T-helper 2 cell treated with Interferon-gamma antibody and Interleukin-4, amounts not matched to agents 5 μg/mL and 100 μg/mL, for 36 hours (primary cell): ENCODE data around the gene SLC9A7.
"Not testable (repeated sequence)": the region's sequence is repeated elsewhere in the genome, so short reads cannot be mapped to it uniquely, and the experiment has no call there.

Experiments
- DNase-seq: peaks from one replicate; pipeline ENCODE4 v3.0.0; 2021; ENCODE audit warnings: low spot score
- H3K27ac Mint-ChIP-seq: one replicate; pipeline ENCODE4 v1.8.0; 2021; ENCODE audit warnings: mild to moderate bottlenecking, mixed read lengths
- H3K27me3 Mint-ChIP-seq: one replicate; pipeline ENCODE4 v1.8.0; 2021; ENCODE audit warnings: low read depth, mixed read lengths
- H3K36me3 Mint-ChIP-seq: one replicate; pipeline ENCODE4 v1.8.0; 2021; ENCODE audit warnings: low read depth, mixed read lengths
- H3K4me1 Mint-ChIP-seq: one replicate; pipeline ENCODE4 v1.8.0; 2021; ENCODE audit warnings: low read depth, mixed read lengths
- H3K4me3 Mint-ChIP-seq: one replicate; pipeline ENCODE4 v1.8.0; 2022; ENCODE audit warnings: mild to moderate bottlenecking, moderate library complexity, mixed read lengths
- H3K9me3 Mint-ChIP-seq: one replicate; pipeline ENCODE4 v1.8.0; 2021; ENCODE audit warnings: mixed read lengths

The SLC9A7 gene

DNA sequence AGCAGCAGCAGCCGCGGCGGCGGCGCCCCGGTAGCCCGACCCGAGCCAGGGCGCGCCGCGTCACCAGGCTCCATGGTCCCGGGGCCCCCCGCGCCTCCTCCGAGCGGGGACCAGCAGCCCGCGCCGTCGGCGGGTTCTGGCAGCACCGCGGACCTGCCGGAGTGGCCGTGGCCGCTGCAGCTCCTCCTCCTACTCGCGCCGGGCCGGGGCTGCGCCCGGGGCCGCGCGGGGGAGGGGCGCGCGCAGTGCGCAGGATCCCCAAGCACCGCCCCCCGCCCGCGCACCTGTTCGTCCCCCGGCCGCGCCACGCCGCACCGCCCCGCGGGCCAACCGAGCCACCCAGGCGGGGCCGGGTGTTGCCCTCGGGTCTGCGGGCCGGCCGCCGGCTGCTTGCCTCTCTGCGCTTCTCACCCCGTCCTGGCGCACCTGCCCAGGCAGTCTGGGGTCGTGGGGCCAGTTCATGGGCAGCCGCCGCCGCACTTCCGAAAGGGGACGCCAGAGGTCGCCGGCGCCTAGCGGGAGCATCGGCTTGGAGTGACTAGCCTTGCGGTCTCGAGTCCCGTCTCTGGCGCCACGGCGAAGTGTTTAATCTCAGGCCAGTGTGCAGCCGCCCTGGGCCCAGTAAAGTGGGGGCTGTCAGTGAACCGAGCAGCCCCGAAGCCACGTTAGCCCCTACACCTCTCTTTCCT is at the start of gene SLC9A7:
SLC9A7 (minus strand) TSS at position 163 of the 689 bp plus-strand sequence; CDS start at position 74, 89 bp downstream.
- H3K9me3 Mint-ChIP-seq: peaks cover 7% of the 10 kb centered on the region
- H3K36me3 Mint-ChIP-seq: peaks cover 13% of the 10 kb centered on the region
- H3K27ac Mint-ChIP-seq: peak within 1 kb of the TSS; percentile 96
- H3K4me1 Mint-ChIP-seq: peaks cover 32% of the 10 kb centered on the region
- peak; percentile 77 for DNase-seq
- H3K27me3 Mint-ChIP-seq: peaks cover 4% of the 10 kb centered on the region
- H3K4me3 Mint-ChIP-seq: peak within 1 kb of the TSS; percentile 97

DNA sequence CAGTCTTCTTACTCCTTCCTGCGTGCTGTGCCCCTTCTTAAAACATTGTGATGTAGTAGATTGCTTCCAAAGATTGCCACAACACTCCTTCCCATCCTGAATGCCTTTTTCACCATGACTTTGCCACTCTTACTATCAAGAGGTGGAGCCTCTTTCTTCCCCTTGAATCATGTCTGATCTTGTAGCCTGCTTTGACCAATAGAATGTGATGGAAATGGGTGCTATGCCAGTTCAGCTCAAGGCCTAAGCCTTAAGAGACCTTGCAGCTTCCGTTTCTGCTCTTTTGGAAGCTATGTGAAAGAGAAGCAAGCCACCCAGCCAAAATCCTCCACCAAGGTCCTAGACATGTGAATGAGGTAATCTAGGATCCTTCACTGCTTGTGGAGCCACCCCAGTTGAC is 46.4 kb upstream of the SLC9A7 start:
- DNase-seq: no peak
- no peaks in the 10 kb centered on the region for H3K9me3 Mint-ChIP-seq
- H3K27me3 Mint-ChIP-seq: peaks cover 17% of the 10 kb centered on the region
- no peaks in the 10 kb centered on the region for H3K4me1 Mint-ChIP-seq
- no peak overlapping the region for H3K27ac Mint-ChIP-seq
- H3K36me3 Mint-ChIP-seq: no peaks in the 10 kb centered on the region
- no peak overlapping the region for H3K4me3 Mint-ChIP-seq

DNA sequence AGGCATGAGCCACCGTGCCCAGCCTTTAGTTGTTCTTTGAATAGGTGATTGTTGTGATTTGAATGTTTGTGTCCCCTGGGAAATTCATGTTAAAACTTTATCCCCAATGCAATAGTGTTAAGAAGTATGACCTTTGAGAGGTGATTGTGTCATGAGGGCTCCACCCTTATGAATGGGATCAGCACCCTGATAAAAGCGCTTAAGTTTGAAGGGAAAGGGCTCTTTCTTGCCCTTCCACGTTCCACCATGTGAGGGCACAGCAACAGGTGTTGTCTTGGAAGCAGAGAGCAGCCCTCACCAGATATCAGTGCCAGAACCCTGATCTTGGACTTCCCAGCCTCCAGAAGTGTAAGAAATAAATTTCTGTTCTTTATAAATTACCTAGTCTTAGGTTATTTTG is 44.2 kb upstream of the SLC9A7 start:
- H3K4me1 Mint-ChIP-seq: no peaks in the 10 kb centered on the region
- DNase-seq: no peak

DNA sequence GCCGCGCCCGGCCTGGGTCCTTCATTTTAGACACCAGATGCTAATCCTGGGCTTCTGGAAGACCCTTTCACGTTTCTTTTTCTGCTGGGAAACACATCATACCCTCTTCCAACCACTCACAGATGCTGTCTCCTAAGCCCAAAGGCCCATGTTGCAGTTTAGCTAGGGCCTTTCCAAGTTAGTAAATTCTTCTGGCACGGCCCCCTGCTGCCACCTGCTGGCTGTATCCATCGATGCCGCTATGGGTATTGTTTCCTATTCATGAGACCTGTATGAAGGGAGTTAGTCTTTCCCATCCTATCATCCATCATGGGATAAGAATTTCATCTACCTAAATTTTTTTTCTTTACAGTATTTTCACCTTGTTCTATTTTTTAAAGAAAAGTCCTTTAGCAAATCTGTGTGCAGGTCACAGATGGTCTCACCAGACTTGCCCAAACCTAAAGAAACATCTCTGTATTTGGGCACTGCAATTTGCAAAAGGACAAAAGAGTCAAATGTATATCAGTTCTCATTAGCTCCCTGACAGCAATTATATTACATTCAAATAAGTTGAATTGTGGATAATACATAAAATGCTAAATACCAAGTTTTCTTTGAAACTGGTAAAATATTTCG is 37.8 kb upstream of the SLC9A7 start:
- peaks cover 6% of the 10 kb centered on the region for H3K27me3 Mint-ChIP-seq
- no peaks in the 10 kb centered on the region for H3K9me3 Mint-ChIP-seq
- no peak overlapping the region for H3K27ac Mint-ChIP-seq
- peaks cover 17% of the 10 kb centered on the region for H3K4me1 Mint-ChIP-seq
- peak; percentile 55 for DNase-seq
- H3K4me3 Mint-ChIP-seq: no peak overlapping the region
- H3K36me3 Mint-ChIP-seq: no peaks in the 10 kb centered on the region

More for the DNA sequence above, 44.2 kb upstream of the SLC9A7 start:
- H3K9me3 Mint-ChIP-seq: no peaks in the 10 kb centered on the region
- peaks cover 7% of the 10 kb centered on the region for H3K27me3 Mint-ChIP-seq
- H3K4me3 Mint-ChIP-seq: no peak overlapping the region
- no peak overlapping the region for H3K27ac Mint-ChIP-seq
- H3K36me3 Mint-ChIP-seq: no peaks in the 10 kb centered on the region

- Mint-ChIP-seq H3K4me3 (no peak overlapping the region), H3K4me1 (peaks cover 17% of the 10 kb centered on the region), H3K36me3 (no peaks in the 10 kb centered on the region), H3K27me3 (no peaks in the 10 kb centered on the region), H3K27ac (no peak overlapping the region), H3K9me3 (no peaks in the 10 kb centered on the region)
- DNase-seq: no peak
Measured at GRCh38 chrX:46793386-46794143, 34.6 kb upstream of the SLC9A7 start.

DNA sequence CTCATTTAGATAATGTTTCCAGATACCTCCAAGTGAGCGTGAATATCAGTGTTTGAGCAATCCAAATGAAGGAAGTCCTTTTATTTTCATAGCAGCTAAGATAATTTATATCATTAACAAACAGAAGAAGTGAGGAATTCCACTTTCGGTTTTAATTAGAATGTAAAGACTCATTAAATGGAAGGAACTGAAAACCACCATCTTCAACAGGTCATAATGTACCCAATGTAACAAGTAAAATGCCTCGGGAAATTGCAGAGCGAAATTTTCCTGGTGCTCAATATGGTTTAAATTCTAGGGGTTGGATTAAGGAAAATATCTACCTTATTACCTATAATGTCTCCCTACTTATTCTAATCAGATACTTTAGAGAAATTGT is 33.9 kb upstream of the SLC9A7 start:
- no peaks in the 10 kb centered on the region for H3K27me3 Mint-ChIP-seq
- H3K4me3 Mint-ChIP-seq: peak overlapping the region; percentile 40
- no peaks in the 10 kb centered on the region for H3K9me3 Mint-ChIP-seq
- H3K4me1 Mint-ChIP-seq: peaks cover 17% of the 10 kb centered on the region
- no peaks in the 10 kb centered on the region for H3K36me3 Mint-ChIP-seq
- H3K27ac Mint-ChIP-seq: peak overlapping the region; percentile 82
- no peak for DNase-seq

DNA sequence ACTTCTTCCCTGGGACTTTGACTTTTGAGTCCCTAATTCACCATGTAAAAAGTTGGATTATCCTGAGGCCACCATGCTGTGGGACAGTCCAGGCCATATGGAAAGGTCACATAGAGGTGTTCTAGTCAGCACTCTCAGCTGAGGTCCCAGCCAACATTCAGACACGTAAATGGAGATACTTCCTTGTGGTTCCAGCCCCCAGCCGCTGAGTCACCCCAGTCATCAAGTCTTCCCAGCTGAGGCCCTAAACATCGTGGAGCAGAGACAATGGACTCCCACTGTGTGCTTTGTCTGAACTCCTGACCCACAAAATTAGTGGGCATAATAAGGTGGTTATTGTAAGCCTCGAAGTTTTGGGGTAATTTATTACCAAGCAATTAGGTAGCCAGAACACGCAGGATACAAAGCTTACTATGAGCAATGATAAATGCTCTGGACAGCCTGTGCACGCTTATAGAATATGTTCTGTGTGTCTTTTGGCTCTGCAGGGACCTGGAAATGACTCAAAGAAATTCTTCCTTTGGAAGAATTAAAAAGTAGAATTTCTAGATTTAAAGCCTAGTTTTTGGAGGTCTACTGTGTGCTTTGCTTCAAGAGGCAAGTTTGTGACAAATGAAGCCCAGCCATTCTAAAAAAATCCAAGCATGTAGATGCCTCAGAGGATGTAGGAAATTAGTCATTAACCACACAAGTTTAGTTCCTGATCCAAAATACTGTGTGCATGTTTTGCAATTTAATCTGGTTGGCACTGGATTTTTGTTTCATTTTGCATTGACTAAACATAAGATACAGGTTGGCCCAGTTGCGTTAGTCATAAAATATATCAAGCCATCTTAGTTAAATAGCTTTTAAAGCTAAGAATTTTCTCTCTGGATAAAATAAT is 33.2 kb upstream of the SLC9A7 start:
- H3K27me3 Mint-ChIP-seq: no peaks in the 10 kb centered on the region
- peak overlapping the region; percentile 40 for H3K4me3 Mint-ChIP-seq
- no peaks in the 10 kb centered on the region for H3K9me3 Mint-ChIP-seq
- peak overlapping the region; percentile 82 for H3K27ac Mint-ChIP-seq
- peaks cover 17% of the 10 kb centered on the region for H3K4me1 Mint-ChIP-seq
- no peaks in the 10 kb centered on the region for H3K36me3 Mint-ChIP-seq
- DNase-seq: peak; percentile 7

DNA sequence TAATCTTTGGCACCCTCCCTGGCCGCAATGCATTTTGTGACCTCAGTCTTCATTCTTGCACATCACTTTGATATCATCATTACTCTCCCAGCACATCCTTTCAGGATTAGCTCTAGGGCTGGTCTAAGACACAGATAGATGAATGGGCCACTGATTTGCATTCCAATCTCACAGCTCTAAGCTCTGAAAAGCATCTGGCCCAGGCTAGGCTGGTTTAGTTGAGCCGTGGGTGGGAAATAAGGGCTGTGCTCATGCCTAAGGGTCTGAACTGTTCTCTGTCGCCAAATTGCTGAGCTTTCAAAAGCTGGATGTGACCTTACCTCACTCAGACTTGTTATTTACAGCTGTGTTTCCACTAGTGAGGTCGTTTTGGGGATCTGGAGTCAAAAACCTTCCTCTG is 30.0 kb upstream of the SLC9A7 start:
- Mint-ChIP-seq H3K36me3 (no peaks in the 10 kb centered on the region), H3K4me3 (no peak overlapping the region), H3K9me3 (no peaks in the 10 kb centered on the region), H3K4me1 (peaks cover 17% of the 10 kb centered on the region), H3K27me3 (no peaks in the 10 kb centered on the region), H3K27ac (no peak overlapping the region)
- no peak for DNase-seq

- H3K4me1 Mint-ChIP-seq, H3K9me3 Mint-ChIP-seq, DNase-seq: not testable (repeated sequence)
Measured at GRCh38 chrX:46784437-46784836, 25.5 kb upstream of the SLC9A7 start.

GRCh38 chrX:46782034-46782433 is 23.1 kb upstream of the SLC9A7 start:
- no peak for DNase-seq
- Mint-ChIP-seq H3K4me3 (no peak overlapping the region), H3K36me3 (no peaks in the 10 kb centered on the region), H3K27ac (no peak overlapping the region), H3K27me3 (no peaks in the 10 kb centered on the region), H3K9me3 (no peaks in the 10 kb centered on the region), H3K4me1 (peaks cover 11% of the 10 kb centered on the region)

More at GRCh38 chrX:46784437-46784836, 25.5 kb upstream of the SLC9A7 start:
- not testable (repeated sequence) for H3K27ac Mint-ChIP-seq, H3K4me3 Mint-ChIP-seq, H3K27me3 Mint-ChIP-seq, H3K36me3 Mint-ChIP-seq

- Mint-ChIP-seq H3K27me3 (no peaks in the 10 kb centered on the region), H3K4me1 (peaks cover 11% of the 10 kb centered on the region)
Measured at GRCh38 chrX:46777971-46778810, 19.3 kb upstream of the SLC9A7 start.

GRCh38 chrX:46770817-46771163 is 11.9 kb upstream of the SLC9A7 start:
- no peak overlapping the region for H3K4me3 Mint-ChIP-seq
- H3K27me3 Mint-ChIP-seq: no peaks in the 10 kb centered on the region
- H3K4me1 Mint-ChIP-seq: no peaks in the 10 kb centered on the region
- H3K36me3 Mint-ChIP-seq: no peaks in the 10 kb centered on the region
- DNase-seq: no peak
- H3K9me3 Mint-ChIP-seq: no peaks in the 10 kb centered on the region
- H3K27ac Mint-ChIP-seq: no peak overlapping the region

More at GRCh38 chrX:46777971-46778810, 19.3 kb upstream of the SLC9A7 start:
- H3K9me3 Mint-ChIP-seq: no peaks in the 10 kb centered on the region
- H3K4me3 Mint-ChIP-seq: no peak overlapping the region
- no peak for DNase-seq
- H3K36me3 Mint-ChIP-seq: no peaks in the 10 kb centered on the region
- H3K27ac Mint-ChIP-seq: no peak overlapping the region
